Activated CD4-positive, alpha-beta T cell treated with anti-CD3 and anti-CD28 coated beads, Interleukin-2, amount 50 U/mL, for 48 hours (primary cell): ENCODE measurements around the gene TARS3.
A peak's percentile ranks its signal among the peaks of the same experiment; 100 is the strongest.
"Not testable (repeated sequence)": the region's sequence is repeated elsewhere in the genome, so short reads cannot be mapped to it uniquely, and the experiment has no call there.

Experiments used
- DNase-seq, 2 experiments: peaks; one replicate each; pipeline ENCODE4 v3.0.0-alpha.2; 2020

The TARS3 gene

DNA sequence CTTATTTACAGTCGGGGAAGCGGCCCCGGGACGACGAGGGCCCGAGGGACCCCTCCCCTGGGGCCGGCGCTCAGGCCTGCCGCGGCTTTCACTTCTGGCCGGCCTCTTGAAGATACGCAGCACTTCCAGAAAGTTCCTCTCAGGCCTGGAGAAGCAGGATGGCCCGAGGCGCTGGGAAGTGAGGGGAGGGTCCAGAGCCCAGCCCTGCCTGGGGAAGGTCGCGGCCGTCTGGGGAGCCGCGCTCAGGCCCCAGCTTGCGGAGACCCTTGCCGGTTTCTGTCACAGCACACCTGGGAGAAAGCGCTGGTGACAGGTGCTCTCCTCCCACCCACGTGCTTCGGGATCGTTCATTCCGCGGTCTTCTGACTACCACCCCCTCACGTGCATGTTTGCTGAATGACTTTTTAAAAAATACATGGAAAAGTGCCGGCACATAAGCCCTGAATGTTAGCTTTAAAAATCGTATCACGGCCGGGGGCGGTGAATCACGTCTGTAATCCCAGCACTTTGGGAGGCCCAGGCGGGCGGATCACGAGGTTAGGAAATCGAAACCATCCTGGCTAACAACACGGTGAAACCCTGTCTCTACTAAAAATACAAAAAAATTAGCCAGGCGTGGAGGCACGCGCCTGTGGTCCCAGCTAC lies 71.4 kb downstream of the TARS3 start:
- DNase-seq, result peak; percentile 17 to 20

DNA sequence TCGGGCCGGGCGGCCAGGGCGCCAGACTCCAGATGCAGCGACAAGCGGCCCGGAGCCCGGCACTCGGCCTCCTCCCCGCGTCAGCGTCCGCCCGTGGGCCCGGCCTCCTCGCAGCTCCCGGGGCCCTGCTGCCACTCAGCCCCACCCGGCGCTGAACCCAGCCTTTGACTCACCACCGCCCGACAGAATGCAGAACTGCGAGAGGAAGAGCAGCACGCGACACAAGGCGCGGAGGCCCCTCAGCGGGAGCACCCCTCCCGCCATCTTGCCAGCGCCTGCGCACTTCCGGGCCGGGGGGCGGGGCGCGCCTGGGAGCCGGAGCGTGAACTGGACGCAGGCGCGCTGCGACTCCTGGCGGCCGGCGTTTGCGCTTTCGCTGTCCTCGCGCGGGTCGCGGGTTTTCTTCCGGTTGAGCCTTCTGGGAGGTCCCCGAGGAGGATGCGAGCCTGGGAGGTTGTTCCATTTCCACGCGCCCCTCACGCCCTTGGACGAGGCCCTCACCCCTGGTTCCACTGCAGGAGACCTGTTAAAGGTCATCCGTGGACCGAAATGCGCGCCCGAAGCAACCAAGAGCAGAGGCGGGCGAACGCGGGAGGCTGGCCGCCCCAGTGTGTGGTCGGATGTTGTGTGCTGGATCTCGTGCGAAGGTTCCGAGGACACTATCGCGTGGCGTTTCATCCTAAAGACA lies 72.0 kb downstream of the TARS3 start, which contains the start of gene TM2D3:
Gene TM2D3 (minus strand): TSS at position 284 of the 688 bp plus-strand sequence. CDS start 20 bp downstream, at position 264.
- peak; percentile 93 to 94 for DNase-seq

DNA sequence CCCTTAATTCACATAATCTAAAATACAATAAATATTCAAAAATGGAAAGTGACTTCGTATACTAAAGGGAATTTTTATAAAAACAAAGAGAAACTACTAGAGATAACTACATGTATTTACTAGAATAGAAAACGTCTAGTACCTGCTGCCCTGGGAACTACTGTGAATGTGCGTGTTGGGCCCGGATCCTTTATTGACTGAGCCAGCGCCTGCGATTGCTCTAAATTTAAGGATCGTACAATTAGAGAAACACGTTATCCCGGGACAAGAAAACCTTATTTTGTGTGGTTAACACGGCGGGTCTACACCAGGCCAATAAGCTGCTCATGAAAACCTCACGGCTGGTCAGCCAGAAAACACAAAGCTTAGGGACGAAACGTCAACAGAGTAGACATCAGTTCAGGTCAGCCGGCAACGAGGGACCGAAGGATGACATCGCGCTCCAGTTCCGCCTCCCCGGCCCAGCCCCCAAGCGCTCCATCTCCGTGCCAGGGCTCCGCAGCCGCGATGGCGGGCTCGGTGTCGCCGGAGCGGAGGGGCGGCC lies 72.6 kb downstream of the TARS3 start:
- peak in 1 of 2 experiments; percentile 64 for DNase-seq

DNA sequence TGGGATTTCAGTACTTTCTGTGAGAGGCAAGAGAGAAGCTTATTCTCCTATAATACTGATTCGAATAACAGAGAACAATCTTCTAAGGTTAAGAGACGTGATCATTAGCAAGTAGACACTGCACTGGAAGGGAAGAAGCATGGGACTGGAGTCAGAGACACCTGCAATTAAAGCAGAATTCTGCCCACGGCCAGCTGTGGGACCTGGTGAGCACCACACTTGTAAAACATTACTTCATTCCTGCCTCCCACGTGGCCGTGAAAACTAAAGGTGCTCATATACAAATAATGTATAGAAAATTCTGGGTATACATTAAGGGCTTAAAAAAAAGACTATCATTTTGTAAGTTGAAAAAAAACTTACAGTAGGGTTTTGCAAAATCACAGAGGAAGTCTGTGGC lies 74.1 kb downstream of the TARS3 start:
- DNase-seq, result peak in 1 of 2 experiments; percentile 18

DNA sequence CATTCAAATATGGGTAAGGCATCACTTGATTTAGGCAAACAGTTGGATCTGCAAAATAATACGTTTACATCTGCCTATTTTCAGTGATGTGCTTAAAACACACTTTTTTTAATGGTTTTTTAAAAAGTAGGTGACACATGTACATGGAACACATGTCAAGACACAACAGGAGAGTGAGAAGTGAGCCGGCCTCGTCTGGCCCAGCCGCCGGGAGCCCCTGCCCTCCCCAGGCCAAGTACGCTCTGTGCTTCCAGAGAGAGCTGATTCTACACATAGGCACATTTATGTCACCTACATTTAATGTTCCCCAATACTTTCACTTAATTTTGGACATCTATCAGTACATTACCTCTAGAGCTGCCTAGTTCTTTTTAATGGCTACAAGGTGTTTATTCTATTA lies 75.9 kb downstream of the TARS3 start:
- DNase-seq, result no peak

DNA sequence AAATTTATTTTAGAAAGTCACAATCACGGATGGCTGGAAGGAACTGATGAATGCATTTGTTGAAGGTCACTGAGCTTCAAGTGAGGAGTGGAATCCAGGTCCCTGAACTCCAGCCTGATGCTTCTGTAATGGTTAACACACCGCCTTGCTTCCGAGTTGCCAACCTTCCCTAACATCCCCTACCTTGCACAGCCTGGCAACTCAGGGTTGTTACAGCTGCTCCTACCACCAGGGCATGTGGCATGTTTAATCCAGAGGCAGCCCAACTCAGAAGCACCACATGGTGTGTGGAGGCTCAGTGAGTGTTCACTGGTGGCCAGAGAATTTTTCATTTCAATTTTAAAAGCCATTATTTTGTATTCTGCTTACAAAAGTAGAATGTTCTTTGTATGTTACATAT lies 77.0 kb downstream of the TARS3 start:
- DNase-seq, result no peak

DNA sequence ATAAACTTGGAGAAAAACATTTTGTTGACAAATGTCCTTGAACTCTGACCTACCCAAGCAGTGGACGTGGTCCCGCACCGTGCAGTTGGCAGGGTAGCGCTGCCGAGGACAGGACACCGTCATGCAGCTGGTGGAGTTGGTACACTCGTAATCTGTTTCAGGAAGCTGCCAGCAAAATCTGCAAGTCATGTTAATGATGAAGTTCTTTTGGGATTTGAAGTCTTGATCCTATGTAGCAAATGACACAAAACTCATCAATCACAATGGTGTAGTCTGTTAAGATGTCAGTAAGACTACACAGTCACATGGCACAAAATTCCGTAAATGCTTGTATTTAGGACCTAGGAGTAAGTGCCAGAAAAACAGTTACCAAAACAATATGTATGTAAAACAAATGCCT lies 77.6 kb downstream of the TARS3 start:
- no peak for DNase-seq

DNA sequence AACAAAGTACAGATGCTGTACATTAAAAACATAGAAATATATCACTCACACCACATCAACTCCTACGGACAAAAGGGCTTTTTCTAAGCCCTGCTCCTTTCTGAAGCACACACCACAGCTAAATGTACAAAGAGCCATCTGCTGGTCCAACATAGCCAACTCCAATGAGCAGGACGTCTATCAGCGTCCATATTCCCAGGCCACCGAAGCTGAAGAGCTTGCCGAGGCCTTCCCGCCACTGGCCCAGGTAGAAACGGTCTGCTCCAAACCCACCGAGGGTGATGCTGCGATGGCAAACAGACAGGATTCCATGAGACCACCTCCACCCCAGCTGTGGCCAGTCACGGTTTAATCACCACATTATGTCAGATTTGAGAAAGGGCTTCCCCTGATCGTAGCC lies 81.9 kb downstream of the TARS3 start:
- no peak for DNase-seq

DNA sequence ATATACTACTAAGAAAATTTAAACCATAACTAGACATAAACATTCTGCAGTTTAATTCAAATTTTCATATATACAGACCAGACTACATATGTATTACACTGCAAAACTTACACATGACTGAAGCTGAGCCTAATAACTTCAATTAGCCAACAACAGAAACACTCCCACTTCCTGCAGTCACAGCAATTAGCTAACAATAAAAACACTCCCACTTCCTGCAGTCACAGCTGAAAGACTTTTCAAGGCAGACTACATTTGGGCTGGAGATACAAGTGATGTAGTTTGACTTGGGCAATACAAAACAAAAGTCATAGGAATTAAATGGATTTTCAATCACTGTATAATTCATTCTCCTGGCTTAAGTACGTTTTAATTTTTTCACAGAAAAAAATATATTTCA lies 82.4 kb downstream of the TARS3 start:
- no peak for DNase-seq

DNA sequence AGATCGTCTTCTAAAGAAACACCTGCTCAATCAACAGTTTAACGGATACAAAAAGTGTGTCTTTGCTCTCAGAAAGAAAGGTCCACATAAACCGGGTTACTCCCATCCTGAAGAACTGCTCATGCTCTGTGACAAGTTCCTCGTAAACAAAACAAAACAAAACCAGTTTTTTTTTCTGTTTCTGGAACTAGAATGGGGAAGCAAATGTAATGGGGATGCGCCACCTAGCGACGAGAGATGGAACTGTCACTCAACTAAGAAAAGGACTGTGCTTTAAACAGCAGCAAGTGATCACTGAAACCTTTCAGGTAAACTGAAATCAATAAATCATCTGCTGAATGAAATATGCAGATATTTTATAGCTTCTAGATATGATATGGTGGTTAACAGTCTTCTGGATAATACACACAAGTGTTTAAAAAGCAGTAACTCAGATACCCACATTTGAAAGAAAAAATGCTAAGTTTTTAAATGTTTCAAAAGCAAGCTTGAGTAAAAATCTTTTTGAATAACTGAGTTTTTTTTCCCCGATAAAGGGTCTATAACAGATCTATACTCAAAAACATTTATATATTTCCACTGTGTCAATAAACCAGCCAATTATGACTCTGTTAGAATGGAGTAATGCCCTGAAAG lies 83.0 kb downstream of the TARS3 start:
- DNase-seq, result peak; percentile 75 to 80

DNA sequence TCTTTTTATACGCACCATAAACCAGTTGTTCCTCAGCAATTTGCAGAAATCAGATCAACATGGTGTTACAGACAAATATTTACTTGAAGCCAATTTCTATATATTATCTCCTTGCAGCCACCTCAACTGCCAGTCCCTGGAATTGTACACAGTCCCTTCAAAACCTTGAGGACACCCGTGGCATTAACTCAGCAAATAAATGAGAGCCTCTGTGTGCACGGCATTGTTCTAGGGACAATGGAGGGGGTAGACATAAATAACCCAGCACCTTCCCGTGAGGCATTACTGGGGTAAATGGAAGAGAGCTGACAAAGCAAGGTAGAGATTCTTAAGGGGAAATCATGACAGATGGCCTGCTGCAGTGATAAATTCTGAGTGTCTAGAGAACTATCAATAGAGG lies 84.6 kb downstream of the TARS3 start:
- DNase-seq, result no peak

DNA sequence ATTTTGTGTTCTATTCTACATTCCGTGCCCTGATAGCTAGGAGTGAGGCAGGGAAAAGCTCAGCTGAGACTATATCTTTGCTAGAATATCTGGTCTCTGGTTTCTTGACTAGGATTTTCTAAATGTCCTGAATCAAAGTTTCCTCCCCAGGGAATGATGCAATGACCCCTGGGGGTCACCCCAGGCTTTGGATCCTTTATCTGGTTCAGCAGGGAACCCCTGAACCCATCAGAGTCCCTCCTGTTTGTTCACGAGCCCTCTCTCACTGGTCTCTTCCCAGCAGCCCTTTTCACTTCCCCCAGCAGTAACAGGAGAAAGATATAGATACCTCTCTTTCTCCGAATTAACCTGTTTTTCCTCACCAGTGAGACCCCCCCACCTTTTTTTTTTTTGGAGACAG lies 86.4 kb downstream of the TARS3 start:
- DNase-seq, result no peak

DNA sequence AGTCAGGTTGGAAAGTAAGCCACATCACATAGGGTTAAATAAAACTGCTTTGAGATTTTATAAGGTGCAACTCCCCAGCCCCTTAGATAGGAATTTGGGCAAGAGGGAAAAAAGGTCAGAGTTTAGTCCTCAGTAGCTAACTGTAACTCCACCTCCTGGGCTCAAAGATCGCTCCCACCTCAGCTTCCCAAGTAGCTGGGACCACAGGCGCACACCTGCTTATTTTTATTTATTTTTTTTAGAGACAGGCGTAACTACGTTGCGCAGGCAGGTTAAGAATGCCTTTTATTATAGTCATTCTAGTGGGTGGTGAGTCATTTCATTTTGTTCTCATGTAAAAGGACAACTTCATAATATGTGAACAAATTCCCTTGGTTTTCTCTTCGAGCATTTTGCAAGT lies 86.8 kb downstream of the TARS3 start:
- DNase-seq, result no peak

DNA sequence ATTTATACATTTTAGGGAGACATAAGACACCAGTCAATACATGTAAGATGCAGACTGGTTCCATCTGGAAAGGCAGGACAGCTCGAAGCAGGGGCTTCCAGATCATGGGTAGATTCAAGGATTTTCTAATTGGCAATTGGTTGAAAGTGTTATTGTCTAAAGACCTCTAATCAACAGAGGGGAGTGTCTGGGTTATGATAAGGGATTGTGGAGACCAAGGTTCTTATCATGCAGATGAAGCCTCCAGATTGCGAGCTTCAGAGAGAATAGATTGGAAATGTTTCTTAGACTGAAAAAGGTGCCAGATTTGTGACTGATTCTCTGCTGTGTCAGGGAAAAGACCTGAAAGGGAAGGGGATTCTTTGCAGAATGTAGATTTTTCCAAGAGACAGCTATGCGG lies 87.2 kb downstream of the TARS3 start:
- no peak for DNase-seq

DNA sequence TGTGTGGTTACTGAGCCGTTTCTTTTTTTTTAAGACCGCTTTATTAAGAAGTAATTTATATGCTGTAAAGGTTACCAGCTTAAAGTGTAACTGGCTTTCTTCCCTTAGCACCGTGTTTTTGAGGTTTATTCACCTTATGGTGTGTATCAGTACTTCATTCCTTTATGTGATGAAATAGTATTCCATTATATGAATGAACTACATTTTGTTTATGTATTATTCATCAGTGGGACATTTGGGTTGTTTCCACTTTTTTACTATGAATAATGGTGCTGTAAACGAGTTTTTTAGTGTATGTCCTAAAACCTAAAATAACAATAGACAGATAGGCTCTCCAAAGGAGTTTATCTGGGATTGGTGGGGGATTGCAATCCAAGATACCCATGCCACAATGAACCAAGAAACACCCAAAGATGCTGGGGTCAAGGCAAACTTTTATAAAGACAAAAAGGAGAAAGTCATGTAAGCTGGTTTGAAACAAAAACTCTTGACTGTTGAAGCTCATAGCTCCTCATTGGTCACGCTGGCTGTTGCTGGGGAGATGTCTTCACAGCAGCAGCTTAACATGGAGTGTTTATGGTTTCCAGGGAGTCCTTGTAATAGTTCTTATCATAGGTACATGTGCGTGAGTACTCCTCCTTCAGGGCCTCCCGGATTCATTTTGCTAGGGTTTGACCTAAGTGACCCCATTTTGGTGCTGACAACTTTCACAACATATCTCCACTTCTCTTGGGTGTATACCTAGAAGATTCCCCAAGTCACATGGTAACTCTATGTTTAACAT lies 88.1 kb downstream of the TARS3 start:
- no peak for DNase-seq

DNA sequence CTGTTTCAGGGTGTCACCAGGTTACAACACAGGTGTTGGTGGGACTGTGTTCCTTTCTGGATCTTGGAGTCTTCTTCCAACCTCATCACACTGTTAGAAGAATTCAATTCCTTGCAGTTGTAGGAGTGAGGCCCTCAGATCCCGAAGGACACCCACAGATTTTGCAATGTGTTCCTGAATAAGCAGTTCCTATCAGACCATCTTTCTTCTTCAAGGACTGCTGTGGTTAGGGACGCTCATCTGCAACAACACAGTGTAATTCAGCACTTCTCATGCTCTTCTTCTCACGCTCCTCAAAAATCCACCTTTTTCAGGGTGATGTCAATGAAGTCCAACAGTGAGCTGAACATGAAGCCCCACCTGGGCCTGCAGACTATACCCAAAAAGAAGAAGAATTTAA lies 90.9 kb downstream of the TARS3 start:
- DNase-seq, result no peak

DNA sequence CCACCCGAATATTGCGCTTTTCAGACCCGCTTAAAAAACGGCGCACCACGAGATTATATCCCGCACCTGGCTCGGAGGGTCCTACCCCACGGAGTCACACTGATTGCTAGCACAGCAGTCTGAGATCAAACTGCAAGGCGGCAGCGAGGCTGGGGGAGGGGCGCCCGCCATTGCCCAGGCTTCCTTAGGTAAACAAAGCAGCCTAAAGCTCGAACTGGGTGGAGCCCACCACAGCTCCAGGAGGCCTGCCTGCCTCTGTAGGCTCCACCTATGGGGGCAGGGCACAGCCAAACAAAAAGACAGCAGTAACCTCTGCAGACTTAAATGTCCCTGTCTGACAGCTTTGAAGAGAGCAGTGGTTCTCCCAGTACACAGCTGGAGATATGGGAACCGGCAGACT lies 97.5 kb downstream of the TARS3 start:
- DNase-seq, result not testable (repeated sequence)

DNA sequence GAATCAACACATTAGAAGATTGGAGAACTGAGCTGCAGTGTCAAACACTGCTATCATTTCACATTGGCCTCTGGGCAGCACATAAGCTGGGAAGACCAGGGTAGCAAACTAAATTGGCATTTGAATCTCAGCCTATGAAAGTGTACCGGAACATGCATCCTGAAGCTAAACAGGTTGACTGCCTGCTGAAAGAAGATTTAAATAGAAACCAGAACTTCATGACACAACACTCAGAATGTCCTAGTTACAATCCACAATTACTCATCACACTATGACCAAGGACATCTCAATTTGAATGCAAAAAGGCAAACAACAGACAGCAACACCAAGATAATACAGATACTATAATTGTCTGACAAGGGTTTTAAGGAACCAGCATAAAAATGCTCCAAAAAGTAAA lies 98.3 kb downstream of the TARS3 start:
- DNase-seq, result no peak

DNA sequence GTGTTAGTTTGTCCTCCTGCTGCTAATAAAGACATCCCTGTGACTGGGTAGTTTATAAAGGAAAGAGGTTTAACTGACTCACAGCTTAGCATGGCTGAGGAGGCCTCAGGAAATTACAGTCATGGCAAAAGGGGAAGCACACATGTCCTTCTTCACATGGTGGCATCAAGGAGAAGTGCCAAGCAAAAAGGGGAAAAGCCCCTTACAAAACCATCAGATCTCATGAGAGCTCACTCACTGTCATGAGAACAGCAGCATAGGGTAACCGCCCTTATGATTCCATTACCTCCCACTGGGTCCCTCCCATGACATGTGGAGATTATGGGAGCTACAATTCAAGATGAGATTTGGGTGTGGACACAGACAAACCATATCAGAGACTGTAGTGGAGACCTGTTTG lies 99.1 kb downstream of the TARS3 start:
- DNase-seq, result no peak

DNA sequence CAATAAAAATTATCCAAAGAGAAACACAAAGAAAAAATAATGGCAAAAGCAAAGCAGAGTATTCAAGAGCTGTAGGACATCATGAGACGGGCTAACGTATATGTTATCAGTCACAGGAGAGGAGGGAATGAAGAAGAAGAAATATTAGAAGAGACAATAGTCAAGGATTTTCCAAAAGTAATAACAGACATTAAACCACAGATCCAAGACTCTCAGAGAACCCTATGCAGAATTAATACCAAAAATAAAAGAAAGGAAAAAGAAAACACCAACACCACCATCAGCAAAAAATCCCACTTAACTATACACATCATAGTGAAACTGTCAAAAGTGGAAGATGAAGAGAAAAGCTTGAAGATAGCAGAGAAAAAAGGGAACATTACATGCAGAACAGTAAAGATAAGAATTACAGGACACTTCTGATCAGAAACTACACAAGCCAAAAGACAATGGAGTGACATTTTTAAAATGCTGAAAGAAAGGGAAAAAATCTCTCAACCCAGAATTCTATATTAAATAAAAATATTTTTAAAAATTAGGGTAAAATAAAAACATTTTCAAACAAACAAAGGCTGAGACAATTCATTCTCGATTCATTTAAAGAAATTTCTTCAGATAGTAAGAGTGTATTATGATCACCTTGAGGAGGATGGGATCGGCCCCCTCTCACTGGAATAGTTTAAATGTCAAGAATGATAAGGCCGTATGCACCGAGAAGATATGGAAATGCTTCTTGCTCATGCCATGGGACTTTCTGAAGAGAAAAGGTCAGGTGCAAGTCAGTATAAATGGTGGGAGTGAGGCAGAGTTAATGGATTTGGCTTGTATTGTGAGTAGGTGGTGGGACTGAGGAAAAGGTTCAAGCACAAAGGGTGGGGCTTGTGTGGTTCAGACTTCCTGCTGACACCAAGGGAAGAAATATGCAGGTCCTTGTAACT lies 100.6 kb downstream of the TARS3 start:
- no peak for DNase-seq

DNA sequence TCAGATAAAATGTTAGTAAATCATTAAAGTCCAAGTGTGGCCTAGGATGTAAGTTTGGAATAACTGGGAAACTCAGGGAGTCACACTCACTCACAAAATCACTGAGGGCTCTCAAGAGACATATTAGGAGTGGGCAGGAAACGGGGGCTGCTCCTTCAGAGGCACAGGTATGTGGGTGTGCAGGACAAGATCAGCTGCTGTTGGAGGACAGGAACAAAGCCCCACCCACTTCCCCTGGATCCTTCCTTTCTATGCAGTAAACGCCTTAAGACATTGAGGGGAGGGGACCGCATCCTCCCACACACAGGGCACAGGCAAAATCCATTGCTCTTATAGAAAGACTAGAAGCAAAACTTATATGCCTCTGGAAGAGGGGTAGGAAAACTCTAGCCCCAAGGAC lies 102.3 kb downstream of the TARS3 start:
- DNase-seq, result no peak

DNA sequence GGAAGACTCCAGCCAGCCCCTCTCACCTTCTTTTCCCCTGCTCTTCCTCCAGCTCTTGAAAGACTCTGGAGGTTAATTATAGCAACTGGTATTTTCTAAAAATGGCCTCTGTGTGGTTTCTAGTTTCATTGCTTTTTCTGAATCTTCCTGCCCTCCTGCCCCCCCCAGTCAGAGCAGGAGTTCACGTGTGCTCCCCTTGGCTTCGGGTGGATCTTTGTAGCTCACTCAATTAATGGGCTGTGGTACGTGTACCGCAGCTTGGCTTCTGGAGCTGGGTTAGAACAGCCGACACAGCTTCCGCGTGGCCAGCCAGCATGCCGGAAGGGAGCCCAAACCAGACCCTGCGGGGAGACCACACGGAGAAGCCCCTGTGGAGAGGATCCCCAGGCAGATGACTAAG lies 103.6 kb downstream of the TARS3 start:
- DNase-seq, result no peak
